ENCODE results near the gene GRB10. TPM values are rescaled to one million over a fixed set of nuclear protein-coding genes. Genes with fewer than 3 reads are reported as not detected.

The GRB10 gene
- polyA plus RNA-seq, 5 donors = 33.7 to 45.6 (median 38.6) TPM

GRCh38 chr7:50673096-50673495, 109.6 kb downstream of the GRB10 start:
- DNase-seq = no peak

GRCh38 chr7:50672045-50672444, 110.7 kb downstream of the GRB10 start:
- DNase-seq = no peak

GRCh38 chr7:50671386-50671785, 111.3 kb downstream of the GRB10 start:
- no peak for DNase-seq

GRCh38 chr7:50669890-50670289, 112.8 kb downstream of the GRB10 start:
- DNase-seq = no peak

GRCh38 chr7:50667789-50668226, 114.9 kb downstream of the GRB10 start:
- no peak for DNase-seq

- DNase-seq = no peak
Measured at GRCh38 chr7:50667338-50667737, 115.4 kb downstream of the GRB10 start.

DNA sequence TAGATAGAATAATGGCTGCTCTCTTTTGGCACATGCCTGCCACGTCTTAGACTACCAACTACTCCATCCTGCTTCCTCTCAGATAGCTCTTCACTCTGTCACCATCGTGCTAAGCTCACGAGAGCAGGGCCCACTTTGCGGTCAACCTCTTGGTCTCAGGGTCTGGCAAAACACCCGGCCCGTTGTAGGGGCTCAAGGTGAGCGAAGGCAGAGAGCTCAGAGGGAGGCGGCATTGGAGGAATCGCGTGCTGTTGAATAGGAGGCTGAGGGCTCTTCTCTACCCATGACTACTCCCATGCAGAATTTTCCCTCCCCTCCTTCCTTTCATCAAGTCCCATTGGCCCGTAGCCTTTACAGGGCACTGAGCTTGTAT, 116.6 kb downstream of the GRB10 start:
- no peak for DNase-seq

DNA sequence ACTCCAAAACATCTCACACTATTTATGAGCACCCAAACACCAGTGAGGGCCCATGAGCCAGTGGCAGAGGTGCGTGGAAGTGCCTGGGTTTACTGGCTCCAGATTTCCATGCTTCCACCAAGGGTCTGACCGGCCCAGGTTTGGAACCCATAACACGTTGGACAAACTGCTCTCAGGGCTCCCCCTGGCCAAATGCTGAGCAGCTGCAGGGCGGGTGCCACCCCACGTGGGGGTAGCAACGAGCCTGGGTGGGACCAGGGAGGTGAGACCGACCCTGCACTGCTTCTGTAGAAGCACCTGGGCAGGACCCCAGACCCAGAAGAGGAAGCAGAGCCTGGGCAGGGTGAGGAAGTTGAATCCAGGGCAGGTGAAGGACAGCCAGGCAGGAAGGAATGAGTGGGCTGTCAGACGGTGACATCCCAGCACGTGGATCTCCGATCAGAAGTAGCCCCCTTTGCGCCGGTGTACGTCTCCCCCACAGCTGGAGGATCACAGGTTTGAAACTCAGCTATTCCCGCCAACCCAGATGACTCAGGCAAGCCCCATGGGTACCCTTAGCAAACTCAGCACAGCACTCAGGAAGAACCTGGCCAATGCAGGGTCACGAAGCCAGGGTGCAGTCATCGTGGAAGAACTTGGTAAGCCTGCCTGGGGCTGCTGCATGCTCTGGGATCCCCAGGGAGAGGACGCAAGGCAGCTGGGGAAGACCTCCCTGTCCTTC, 117.1 kb downstream of the GRB10 start:
- DNase-seq = no peak

- no peak for DNase-seq
Measured at GRCh38 chr7:50664937-50665336, 117.8 kb downstream of the GRB10 start.

DNA sequence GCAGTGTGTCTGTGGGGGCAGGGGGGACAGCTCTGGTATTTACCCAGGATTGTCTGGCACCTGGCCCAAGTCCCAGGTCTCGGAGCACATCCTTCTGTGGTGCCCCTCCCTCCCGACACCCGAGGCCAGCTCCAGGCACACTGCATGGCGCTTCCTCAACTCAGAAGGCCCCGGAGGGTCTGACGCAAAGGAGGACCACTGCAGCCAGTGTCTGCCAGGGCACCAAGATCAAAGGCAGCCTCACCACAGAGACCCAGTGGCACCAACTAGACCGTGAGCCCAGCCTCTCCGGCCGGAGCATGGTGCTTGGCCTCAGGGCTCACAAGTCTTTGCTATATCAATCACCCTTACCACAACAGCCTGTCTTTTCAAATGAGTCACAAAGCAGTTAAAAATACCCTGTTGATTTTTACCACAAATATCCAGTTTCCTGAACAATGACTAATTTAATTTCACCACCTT, 118.2 kb downstream of the GRB10 start:
- no peak for DNase-seq

- no peak for DNase-seq
Measured at GRCh38 chr7:50663396-50664102, 119.1 kb downstream of the GRB10 start.

GRCh38 chr7:50662996-50663395, 119.7 kb downstream of the GRB10 start:
- no peak for DNase-seq

DNA sequence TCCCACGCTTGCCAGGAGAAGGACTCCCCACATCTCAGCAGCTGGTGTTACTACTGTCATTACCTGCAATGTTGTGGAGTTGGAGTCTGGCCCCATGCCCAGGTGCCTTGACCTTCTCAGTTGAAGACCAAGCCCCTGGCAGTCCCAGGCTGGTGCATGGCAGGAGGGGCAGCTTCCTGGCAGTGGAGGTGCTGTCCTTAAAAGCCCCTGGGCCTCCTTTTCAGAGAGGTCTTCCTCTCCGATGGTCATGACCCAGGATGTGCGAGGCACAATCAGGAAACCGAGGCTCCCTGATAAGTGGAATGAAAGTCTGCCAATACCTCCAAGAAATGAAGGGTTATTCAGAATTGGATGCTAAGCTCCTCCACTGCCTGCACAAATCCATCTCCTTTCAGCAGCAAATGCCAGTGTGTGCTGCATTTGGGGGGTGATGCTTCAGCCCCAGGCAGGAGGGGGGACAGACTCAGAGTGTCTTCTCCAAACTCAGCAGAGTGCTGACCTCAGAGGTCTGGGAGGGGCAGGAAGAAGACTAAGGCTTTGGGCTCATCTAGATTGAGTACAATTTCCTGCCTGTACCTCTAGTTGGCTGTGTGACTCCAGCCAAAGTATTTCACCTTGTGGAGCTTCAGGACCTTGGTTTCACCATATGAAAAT, 120.5 kb downstream of the GRB10 start:
- no peak for DNase-seq

- DNase-seq = no peak
Measured at GRCh38 chr7:50661345-50662040, 121.2 kb downstream of the GRB10 start.

DNA sequence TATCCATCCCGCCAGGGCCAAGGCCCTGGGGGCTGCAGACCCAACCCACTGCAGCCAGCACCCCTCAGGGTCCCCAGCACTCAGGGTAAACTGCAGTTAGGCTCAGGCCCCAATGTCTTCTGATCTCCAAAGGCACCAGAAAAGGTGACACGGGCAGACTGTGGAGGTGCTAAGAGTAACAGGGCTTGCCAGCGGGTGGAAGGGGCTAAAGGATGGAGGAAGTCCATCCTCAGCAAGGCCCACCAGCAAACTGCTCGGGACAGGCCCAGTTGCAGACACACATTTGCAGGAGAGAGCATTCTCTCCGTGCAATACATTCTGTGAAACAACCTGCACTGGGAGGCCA, 121.9 kb downstream of the GRB10 start:
- no peak for DNase-seq

DNA sequence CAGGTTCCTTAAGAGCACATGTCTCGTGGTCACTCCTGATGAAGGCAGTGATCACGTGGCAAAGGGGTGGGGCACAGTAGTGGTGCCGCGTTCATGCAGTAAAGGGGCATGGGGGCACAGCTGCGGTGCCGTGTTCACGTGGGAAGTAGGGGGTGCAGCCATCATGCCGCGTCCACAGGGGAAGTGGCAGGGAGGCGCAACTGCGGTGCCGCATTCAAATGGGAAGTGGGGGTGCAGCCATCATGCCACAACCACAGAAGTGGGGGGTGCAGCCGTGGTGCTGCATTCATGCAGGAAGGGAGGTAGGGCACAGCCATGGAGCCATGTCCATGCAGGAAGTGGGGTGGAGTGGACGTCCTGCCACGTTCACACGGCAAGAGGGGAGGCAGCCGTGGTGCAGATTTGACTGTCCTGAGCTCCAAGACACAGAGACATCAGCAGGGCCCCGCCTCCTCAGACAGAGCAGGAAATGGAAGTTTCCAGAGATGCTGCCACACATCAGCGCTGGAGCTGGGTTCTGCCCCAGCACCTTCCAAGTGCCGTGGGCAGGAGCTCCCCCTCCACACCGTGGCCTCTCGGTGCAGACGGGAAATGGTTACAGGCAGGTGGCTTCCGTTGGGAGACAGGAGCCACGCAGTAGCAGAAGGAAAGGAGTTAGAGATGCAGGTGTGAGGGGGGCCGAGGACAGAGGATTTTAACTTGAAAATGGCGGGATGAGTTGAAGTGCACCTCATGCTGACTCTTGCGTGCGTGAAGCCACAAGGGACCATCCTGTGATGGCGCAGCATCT, 122.5 kb downstream of the GRB10 start:
- no peak for DNase-seq

DNA sequence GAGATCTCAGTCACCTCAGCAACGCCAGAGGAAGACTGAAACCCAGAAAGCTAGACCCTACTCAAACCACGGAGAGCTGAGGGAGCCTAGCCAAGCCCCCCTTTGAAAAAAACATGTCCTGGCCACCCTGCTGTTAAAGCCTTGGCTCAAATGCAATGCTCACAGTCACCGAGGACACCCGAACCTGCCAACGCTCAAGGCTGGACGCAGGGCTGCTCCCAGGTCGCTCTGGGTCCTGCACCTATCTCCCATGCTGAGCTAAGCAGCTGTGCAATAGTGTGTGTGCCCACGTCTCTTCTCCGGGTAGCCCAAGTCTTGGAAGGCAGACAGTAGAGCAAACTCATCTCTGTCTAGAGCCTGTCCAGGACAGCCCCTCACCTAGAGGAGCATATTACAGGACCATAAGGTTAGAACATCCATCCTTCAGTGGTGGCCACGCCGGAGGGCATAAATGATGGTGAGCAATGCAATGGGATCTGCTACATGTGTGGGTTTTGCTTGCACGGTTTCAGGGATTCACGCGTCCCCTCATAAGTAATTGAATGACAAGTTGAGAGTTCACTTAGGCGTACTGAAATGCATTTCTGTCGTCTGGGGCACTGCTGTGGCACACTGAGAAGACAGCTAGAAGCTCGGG, 123.2 kb downstream of the GRB10 start:
- DNase-seq = no peak

DNA sequence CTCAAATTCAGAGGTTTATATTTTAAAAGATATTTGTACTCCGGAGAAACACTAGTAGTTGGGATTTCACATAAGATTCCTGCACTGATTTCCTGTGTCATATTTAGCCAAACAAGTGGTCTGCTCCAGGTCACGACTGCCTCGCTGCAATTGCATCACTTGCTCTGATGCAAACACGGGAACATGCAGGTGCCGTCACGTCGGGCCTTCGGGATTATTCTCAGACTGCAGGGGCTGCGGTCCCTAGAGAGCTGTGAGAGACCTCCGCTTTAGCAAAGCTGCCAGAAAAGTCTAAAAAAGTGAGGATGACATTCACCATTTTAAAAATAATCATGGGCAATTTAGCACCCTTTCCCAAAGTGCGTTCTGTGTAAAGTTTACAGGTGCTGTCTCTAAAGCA, 124.0 kb downstream of the GRB10 start:
- no peak for DNase-seq

- no peak for DNase-seq
Measured at GRCh38 chr7:50657912-50658311, 124.8 kb downstream of the GRB10 start.

DNA sequence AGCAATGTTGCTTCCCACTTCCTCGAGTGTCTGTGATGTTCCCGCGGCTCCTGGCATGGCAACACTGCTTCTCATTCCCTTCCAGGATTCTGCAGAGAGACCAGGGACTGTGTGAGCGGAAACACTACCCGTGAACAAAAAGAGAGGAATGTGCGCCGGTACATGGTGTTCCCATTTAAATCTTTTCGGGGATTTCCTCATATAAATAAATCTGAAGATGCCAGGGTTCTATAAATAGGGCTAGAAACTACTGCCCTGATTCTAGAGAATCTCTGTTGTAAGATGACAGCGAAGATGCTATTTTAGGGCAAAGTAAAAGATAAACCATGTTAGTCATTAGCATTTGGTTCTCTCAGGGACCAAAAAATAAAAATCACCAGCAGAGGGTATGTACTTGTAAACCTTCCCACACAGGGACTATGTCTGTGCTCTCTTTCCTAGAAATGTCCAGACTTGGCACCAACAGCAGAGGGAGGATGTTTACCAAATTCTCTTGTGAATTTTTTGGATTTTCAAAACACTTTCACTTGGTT, 125.3 kb downstream of the GRB10 start:
- DNase-seq = no peak

Data from right lung (tissue), 5 donors.